ENCODE measurements around the gene PHACTR3.

PHACTR3 gene

GRCh38 chr20:59709636-59710035, 105.3 kb downstream of the PHACTR3 start:
- TF ChIP-seq CTCF (IDR thresholded peaks at IDR 0.05; ENCODE audit: low read depth, low read length, poor library complexity, severe bottlenecking) (no peak), EZH2phosphoT487 (IDR thresholded peaks at IDR 0.05; ENCODE audit: borderline replicate concordance, low read length) (no peak)
- Histone ChIP-seq H3K27me3 (ENCODE audit: control insufficient read depth, low read length) (no peaks in the 10 kb centered on the region), H3K27ac (ENCODE audit: low read depth, low read length) (no peak overlapping the region), H4K20me1 (ENCODE audit: control insufficient read depth, insufficient read depth, low read depth, low read length) (no peaks in the 10 kb centered on the region), H3K36me3 (ENCODE audit: control insufficient read depth, low read length) (no peaks in the 10 kb centered on the region), H3K4me1 (ENCODE audit: control insufficient read depth, low read length) (no peaks in the 10 kb centered on the region), H3K4me3 (ENCODE audit: low read length) (no peak overlapping the region), H3K4me2 (ENCODE audit: low read length) (no peak overlapping the region), H3F3A (ENCODE audit: control insufficient read depth, insufficient read depth) (no peaks in the 10 kb centered on the region), H3K9me2 (replicated peaks; ENCODE audit: control insufficient read depth, low read length) (no peaks in the 10 kb centered on the region), H3K79me2 (ENCODE audit: control insufficient read depth, low read length) (no peaks in the 10 kb centered on the region), H3K9me3 (ENCODE audit: control insufficient read depth, insufficient read depth, low read length) (peaks cover 3% of the 10 kb centered on the region; the same call in 1 of the 2 replicates)

GRCh38 chr20:59718071-59718470, 113.7 kb downstream of the PHACTR3 start:
- no peaks in the 10 kb centered on the region for H3K36me3 ChIP-seq (ENCODE audit: control insufficient read depth, low read length)
- H3F3A ChIP-seq (ENCODE audit: control insufficient read depth, insufficient read depth): no peaks in the 10 kb centered on the region
- H3K27me3 ChIP-seq (ENCODE audit: control insufficient read depth, low read length): no peaks in the 10 kb centered on the region
- no peaks in the 10 kb centered on the region for H3K79me2 ChIP-seq (ENCODE audit: control insufficient read depth, low read length)
- H4K20me1 ChIP-seq (ENCODE audit: control insufficient read depth, insufficient read depth, low read depth, low read length): no peaks in the 10 kb centered on the region
- TF ChIP-seq EZH2phosphoT487 (IDR thresholded peaks at IDR 0.05; ENCODE audit: borderline replicate concordance, low read length): no peak
- TF ChIP-seq CTCF (IDR thresholded peaks at IDR 0.05; ENCODE audit: low read depth, low read length, poor library complexity, severe bottlenecking): no peak
- no peaks in the 10 kb centered on the region for H3K4me1 ChIP-seq (ENCODE audit: control insufficient read depth, low read length)
- no peak overlapping the region for H3K4me3 ChIP-seq (ENCODE audit: low read length)
- no peak overlapping the region for H3K4me2 ChIP-seq (ENCODE audit: low read length)
- H3K27ac ChIP-seq (ENCODE audit: low read depth, low read length): no peak overlapping the region
- H3K9me3 ChIP-seq (ENCODE audit: control insufficient read depth, insufficient read depth, low read length): no peaks in the 10 kb centered on the region
- H3K9me2 ChIP-seq (replicated peaks; ENCODE audit: control insufficient read depth, low read length): no peaks in the 10 kb centered on the region

GRCh38 chr20:59718751-59719150, 114.4 kb downstream of the PHACTR3 start:
- Histone ChIP-seq H3K9me2 (replicated peaks; ENCODE audit: control insufficient read depth, low read length) (no peaks in the 10 kb centered on the region), H3K9me3 (ENCODE audit: control insufficient read depth, insufficient read depth, low read length) (no peaks in the 10 kb centered on the region), H3K4me1 (ENCODE audit: control insufficient read depth, low read length) (no peaks in the 10 kb centered on the region), H3K4me3 (ENCODE audit: low read length) (no peak overlapping the region), H3K27ac (ENCODE audit: low read depth, low read length) (no peak overlapping the region), H3K36me3 (ENCODE audit: control insufficient read depth, low read length) (no peaks in the 10 kb centered on the region), H3F3A (ENCODE audit: control insufficient read depth, insufficient read depth) (no peaks in the 10 kb centered on the region), H3K79me2 (ENCODE audit: control insufficient read depth, low read length) (no peaks in the 10 kb centered on the region), H4K20me1 (ENCODE audit: control insufficient read depth, insufficient read depth, low read depth, low read length) (no peaks in the 10 kb centered on the region), H3K27me3 (ENCODE audit: control insufficient read depth, low read length) (0 out of 2 replicates have a peak, but pooled peaks cover 5% of the 10 kb centered on the region), H3K4me2 (ENCODE audit: low read length) (no peak overlapping the region)
- TF ChIP-seq EZH2phosphoT487 (IDR thresholded peaks at IDR 0.05; ENCODE audit: borderline replicate concordance, low read length) (no peak), CTCF (IDR thresholded peaks at IDR 0.05; ENCODE audit: low read depth, low read length, poor library complexity, severe bottlenecking) (no peak)
